ENCODE results near the gene PLCB4. TPM values are rescaled to one million over a fixed set of nuclear protein-coding genes. Genes with fewer than 3 reads are reported as not detected.

PLCB4 gene
- total and polyA plus RNA-seq, 2 donors, result 4.8 to 7.6 TPM

DNA sequence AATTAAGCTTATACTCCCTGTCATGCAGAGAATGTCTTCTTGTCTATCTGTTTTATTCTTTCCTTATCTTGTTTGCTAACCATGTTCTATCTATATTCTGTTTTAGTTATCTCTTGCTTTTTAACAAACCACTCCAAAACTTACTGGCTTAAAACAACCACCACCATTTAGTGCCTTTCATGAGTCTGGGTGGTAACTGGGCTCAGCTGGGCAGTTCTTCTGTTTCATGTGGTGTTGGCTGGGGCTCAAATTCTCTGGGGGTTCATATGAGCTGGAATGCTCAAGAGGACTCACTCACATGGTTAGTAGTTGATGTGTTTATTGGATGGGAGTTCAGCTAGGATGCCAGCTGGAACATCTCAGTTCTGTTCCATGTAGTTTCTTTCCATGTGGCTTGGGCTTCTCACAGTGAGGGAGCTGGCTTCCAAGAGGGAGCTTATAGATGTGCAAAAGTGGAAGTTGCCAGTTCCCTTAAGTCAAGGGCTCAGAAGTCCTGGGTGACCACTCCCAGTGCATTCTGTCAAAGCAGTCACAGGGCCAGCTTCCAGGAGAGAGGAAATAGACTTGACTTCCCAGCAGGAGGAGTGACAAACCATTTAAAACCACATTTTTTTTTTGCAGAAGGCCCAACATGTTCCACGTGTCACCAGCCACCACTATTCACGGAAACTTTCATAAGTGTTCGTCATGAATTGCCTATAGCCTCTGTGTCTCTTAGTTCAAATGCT is 70.4 kb downstream of the PLCB4 start:
- whole genome bisulfite sequencing, result 96% methylated on average over 3 of the region's 3 CpGs
- no peaks in the 10 kb centered on the region for H3K27me3 ChIP-seq (ENCODE audit: control insufficient read depth in 2 of 2, insufficient read depth in 1 of 2, low read length in 1 of 2)
- no peak for DNase-seq (ENCODE audit: low read depth in 6 of 9, low spot score in 9 of 9)
- no peak overlapping the region for H3K27ac ChIP-seq (ENCODE audit: low read depth in 1 of 2, low read length in 1 of 2)
- H3K36me3 ChIP-seq (ENCODE audit: control insufficient read depth in 2 of 2, insufficient read depth in 2 of 2, low read length in 1 of 2), result no peaks in the 10 kb centered on the region
- peaks cover 0 to 2% of the 10 kb centered on the region in 2 donors for H3K9me3 ChIP-seq (ENCODE audit: control insufficient read depth in 2 of 2, insufficient read depth in 1 of 2, low read length in 1 of 2)
- H3K4me1 ChIP-seq (ENCODE audit: control insufficient read depth in 2 of 2, insufficient read depth in 2 of 2, low read length in 2 of 2), result no peaks in the 10 kb centered on the region
- no peak overlapping the region for H3K4me3 ChIP-seq (ENCODE audit: low read length in 2 of 2)

DNA sequence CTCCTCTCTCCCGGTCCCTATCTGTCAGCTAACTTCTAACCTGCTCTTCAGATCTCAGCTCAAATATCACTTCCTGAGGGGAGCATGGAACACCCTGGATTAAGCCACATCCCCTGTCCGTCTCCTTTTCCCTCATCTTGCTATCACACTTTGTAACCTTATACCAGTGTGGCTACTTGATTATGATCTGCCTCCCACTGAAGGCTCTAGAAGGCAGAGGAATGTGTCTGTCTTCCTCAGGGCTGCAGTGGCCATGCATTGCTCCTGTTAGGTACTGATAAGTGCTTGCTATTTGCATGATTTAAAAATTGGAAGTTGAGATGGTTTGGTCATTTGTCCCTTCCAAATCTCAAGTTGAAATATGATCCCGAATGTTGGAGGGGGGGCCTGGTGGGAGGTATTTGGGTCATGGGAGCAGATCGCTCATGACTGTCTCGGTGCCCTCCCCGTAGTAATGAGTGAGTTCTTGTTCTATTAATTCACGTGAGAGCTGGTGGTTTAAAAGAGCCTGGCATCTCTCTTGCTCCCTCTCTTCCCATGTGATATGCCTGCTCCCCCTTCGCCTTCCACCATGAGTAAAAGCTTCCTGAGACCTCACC is 71.4 kb downstream of the PLCB4 start:
- WGBS, result 97% methylated on average over 8 of the region's 8 CpGs
- Histone ChIP-seq H3K4me1 (ENCODE audit: control insufficient read depth in 2 of 2, insufficient read depth in 2 of 2, low read length in 2 of 2) (no peaks in the 10 kb centered on the region), H3K27me3 (ENCODE audit: control insufficient read depth in 2 of 2, insufficient read depth in 1 of 2, low read length in 1 of 2) (no peaks in the 10 kb centered on the region), H3K27ac (ENCODE audit: low read depth in 1 of 2, low read length in 1 of 2) (no peak overlapping the region), H3K36me3 (ENCODE audit: control insufficient read depth in 2 of 2, insufficient read depth in 2 of 2, low read length in 1 of 2) (no peaks in the 10 kb centered on the region), H3K4me3 (ENCODE audit: low read length in 2 of 2) (no peak overlapping the region), H3K9me3 (ENCODE audit: control insufficient read depth in 2 of 2, insufficient read depth in 1 of 2, low read length in 1 of 2) (peaks cover 0 to 2% of the 10 kb centered on the region in 2 donors)
- no peak for DNase-seq (ENCODE audit: low read depth in 6 of 9, low spot score in 9 of 9)

GRCh38 chr20:9141070-9141469 is 72.2 kb downstream of the PLCB4 start:
- Histone ChIP-seq H3K9me3 (ENCODE audit: control insufficient read depth in 2 of 2, insufficient read depth in 1 of 2, low read length in 1 of 2) (peaks cover 0 to 2% of the 10 kb centered on the region in 2 donors), H3K36me3 (ENCODE audit: control insufficient read depth in 2 of 2, insufficient read depth in 2 of 2, low read length in 1 of 2) (no peaks in the 10 kb centered on the region), H3K4me3 (ENCODE audit: low read length in 2 of 2) (no peak overlapping the region), H3K27me3 (ENCODE audit: control insufficient read depth in 2 of 2, insufficient read depth in 1 of 2, low read length in 1 of 2) (no peaks in the 10 kb centered on the region), H3K27ac (ENCODE audit: low read depth in 1 of 2, low read length in 1 of 2) (no peak overlapping the region), H3K4me1 (ENCODE audit: control insufficient read depth in 2 of 2, insufficient read depth in 2 of 2, low read length in 2 of 2) (no peaks in the 10 kb centered on the region)
- DNase-seq (ENCODE audit: low read depth in 6 of 9, low spot score in 9 of 9), result no peak
- WGBS, result 95% methylated on average over 1 of the region's 1 CpG

GRCh38 chr20:9141921-9142320 is 73.0 kb downstream of the PLCB4 start:
- no peaks in the 10 kb centered on the region for H3K4me1 ChIP-seq (ENCODE audit: control insufficient read depth in 2 of 2, insufficient read depth in 2 of 2, low read length in 2 of 2)
- H3K27ac ChIP-seq (ENCODE audit: low read depth in 1 of 2, low read length in 1 of 2), result no peak overlapping the region
- DNase-seq (ENCODE audit: low read depth in 6 of 9, low spot score in 9 of 9), result no peak
- no peaks in the 10 kb centered on the region for H3K36me3 ChIP-seq (ENCODE audit: control insufficient read depth in 2 of 2, insufficient read depth in 2 of 2, low read length in 1 of 2)
- no peak overlapping the region for H3K4me3 ChIP-seq (ENCODE audit: low read length in 2 of 2)
- H3K9me3 ChIP-seq (ENCODE audit: control insufficient read depth in 2 of 2, insufficient read depth in 1 of 2, low read length in 1 of 2), result peaks cover 0 to 2% of the 10 kb centered on the region in 2 donors
- no peaks in the 10 kb centered on the region for H3K27me3 ChIP-seq (ENCODE audit: control insufficient read depth in 2 of 2, insufficient read depth in 1 of 2, low read length in 1 of 2)

DNA sequence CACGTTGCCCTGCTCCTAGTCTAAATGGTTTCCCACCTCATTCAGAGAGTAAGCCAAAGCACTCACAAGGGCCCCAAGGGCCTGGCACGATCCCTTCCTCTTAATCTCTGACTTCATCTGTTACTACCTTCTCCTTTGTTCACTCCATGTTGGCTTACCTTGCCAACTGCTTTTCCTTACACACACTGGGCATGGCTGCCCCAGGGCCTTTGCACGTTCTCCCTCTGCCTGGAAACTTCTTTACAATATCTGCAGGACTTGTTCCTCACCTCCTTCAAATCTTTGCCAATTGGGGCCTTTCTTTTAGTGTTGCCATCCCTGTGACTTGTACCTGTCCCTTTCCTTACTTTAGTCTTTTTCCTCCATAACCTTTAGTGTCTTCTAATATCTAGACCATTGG is 73.9 kb downstream of the PLCB4 start:
- WGBS, result 97% methylated on average over 3 of the region's 3 CpGs
- H3K27me3 ChIP-seq (ENCODE audit: control insufficient read depth in 2 of 2, insufficient read depth in 1 of 2, low read length in 1 of 2), result no peaks in the 10 kb centered on the region
- no peaks in the 10 kb centered on the region for H3K4me1 ChIP-seq (ENCODE audit: control insufficient read depth in 2 of 2, insufficient read depth in 2 of 2, low read length in 2 of 2)
- H3K27ac ChIP-seq (ENCODE audit: low read depth in 1 of 2, low read length in 1 of 2), result no peak overlapping the region
- no peak overlapping the region for H3K4me3 ChIP-seq (ENCODE audit: low read length in 2 of 2)
- H3K36me3 ChIP-seq (ENCODE audit: control insufficient read depth in 2 of 2, insufficient read depth in 2 of 2, low read length in 1 of 2), result no peaks in the 10 kb centered on the region
- DNase-seq (ENCODE audit: low read depth in 6 of 9, low spot score in 9 of 9), result no peak
- H3K9me3 ChIP-seq (ENCODE audit: control insufficient read depth in 2 of 2, insufficient read depth in 1 of 2, low read length in 1 of 2), result peaks cover 0 to 2% of the 10 kb centered on the region in 2 donors

GRCh38 chr20:9143926-9144325 is 75.0 kb downstream of the PLCB4 start:
- WGBS, result 77% methylated on average over 1 of the region's 1 CpG
- H3K9me3 ChIP-seq (ENCODE audit: control insufficient read depth in 2 of 2, insufficient read depth in 1 of 2, low read length in 1 of 2), result peaks cover 0 to 2% of the 10 kb centered on the region in 2 donors
- H3K27me3 ChIP-seq (ENCODE audit: control insufficient read depth in 2 of 2, insufficient read depth in 1 of 2, low read length in 1 of 2), result no peaks in the 10 kb centered on the region
- H3K4me1 ChIP-seq (ENCODE audit: control insufficient read depth in 2 of 2, insufficient read depth in 2 of 2, low read length in 2 of 2), result no peaks in the 10 kb centered on the region
- no peak overlapping the region for H3K4me3 ChIP-seq (ENCODE audit: low read length in 2 of 2)
- H3K27ac ChIP-seq (ENCODE audit: low read depth in 1 of 2, low read length in 1 of 2), result no peak overlapping the region
- DNase-seq (ENCODE audit: low read depth in 6 of 9, low spot score in 9 of 9), result no peak
- no peaks in the 10 kb centered on the region for H3K36me3 ChIP-seq (ENCODE audit: control insufficient read depth in 2 of 2, insufficient read depth in 2 of 2, low read length in 1 of 2)

- H3K36me3 ChIP-seq (ENCODE audit: control insufficient read depth in 2 of 2, insufficient read depth in 2 of 2, low read length in 1 of 2), result no peaks in the 10 kb centered on the region
- no peak overlapping the region for H3K27ac ChIP-seq (ENCODE audit: low read depth in 1 of 2, low read length in 1 of 2)
- no peak overlapping the region for H3K4me3 ChIP-seq (ENCODE audit: low read length in 2 of 2)
- no peaks in the 10 kb centered on the region for H3K4me1 ChIP-seq (ENCODE audit: control insufficient read depth in 2 of 2, insufficient read depth in 2 of 2, low read length in 2 of 2)
- DNase-seq (ENCODE audit: low read depth in 6 of 9, low spot score in 9 of 9), result no peak
- no peaks in the 10 kb centered on the region for H3K27me3 ChIP-seq (ENCODE audit: control insufficient read depth in 2 of 2, insufficient read depth in 1 of 2, low read length in 1 of 2)
- WGBS, result 49% methylated on average over 2 of the region's 2 CpGs
- H3K9me3 ChIP-seq (ENCODE audit: control insufficient read depth in 2 of 2, insufficient read depth in 1 of 2, low read length in 1 of 2), result no peaks in the 10 kb centered on the region
Observed at GRCh38 chr20:9144643-9145042, 75.8 kb downstream of the PLCB4 start.

DNA sequence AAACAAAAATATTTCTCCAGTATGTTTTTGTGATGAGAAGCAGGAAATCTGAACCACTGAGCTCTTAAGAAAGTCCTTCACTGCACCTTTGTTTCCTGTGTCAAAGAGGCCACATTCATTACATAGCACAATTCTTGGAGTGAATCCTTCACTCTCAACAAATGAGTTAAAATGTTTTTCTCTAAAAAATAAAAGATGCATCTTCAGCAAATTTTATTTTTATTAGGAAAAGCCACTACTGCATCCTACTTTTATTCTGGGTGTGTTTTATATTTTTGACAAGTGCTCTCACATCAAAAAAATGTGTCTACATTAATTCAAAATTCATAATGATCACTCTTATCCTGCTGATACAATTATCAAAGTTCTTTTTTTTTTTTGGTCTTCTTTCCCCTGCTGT is 76.3 kb downstream of the PLCB4 start:
- Histone ChIP-seq H3K4me1 (ENCODE audit: control insufficient read depth in 2 of 2, insufficient read depth in 2 of 2, low read length in 2 of 2) (no peaks in the 10 kb centered on the region), H3K4me3 (ENCODE audit: low read length in 2 of 2) (no peak overlapping the region), H3K36me3 (ENCODE audit: control insufficient read depth in 2 of 2, insufficient read depth in 2 of 2, low read length in 1 of 2) (no peaks in the 10 kb centered on the region), H3K27ac (ENCODE audit: low read depth in 1 of 2, low read length in 1 of 2) (no peak overlapping the region), H3K9me3 (ENCODE audit: control insufficient read depth in 2 of 2, insufficient read depth in 1 of 2, low read length in 1 of 2) (no peaks in the 10 kb centered on the region), H3K27me3 (ENCODE audit: control insufficient read depth in 2 of 2, insufficient read depth in 1 of 2, low read length in 1 of 2) (no peaks in the 10 kb centered on the region)
- DNase-seq (ENCODE audit: low read depth in 6 of 9, low spot score in 9 of 9), result no peak

DNA sequence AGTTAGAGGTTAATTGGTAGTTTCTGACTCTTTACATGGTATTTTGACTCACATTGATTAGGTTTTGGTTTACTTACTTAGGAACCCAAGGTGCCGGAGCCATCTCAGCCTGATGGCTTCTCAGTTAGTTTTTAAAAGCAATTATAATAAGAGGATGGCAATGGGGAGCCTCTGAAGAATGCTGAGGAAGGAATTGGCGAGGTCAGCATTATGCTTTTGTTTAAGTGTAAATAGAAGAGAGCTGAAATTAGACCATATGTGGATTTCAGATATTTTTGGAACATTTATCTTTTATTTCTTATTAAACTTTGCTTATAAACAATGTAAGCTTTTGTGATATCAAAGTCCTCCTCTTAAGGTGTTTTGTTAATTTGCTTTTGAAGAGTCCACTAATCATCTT is 77.8 kb downstream of the PLCB4 start:
- Histone ChIP-seq H3K27ac (ENCODE audit: low read depth in 1 of 2, low read length in 1 of 2) (no peak overlapping the region), H3K9me3 (ENCODE audit: control insufficient read depth in 2 of 2, insufficient read depth in 1 of 2, low read length in 1 of 2) (no peaks in the 10 kb centered on the region), H3K4me3 (ENCODE audit: low read length in 2 of 2) (no peak overlapping the region), H3K27me3 (ENCODE audit: control insufficient read depth in 2 of 2, insufficient read depth in 1 of 2, low read length in 1 of 2) (no peaks in the 10 kb centered on the region), H3K36me3 (ENCODE audit: control insufficient read depth in 2 of 2, insufficient read depth in 2 of 2, low read length in 1 of 2) (no peaks in the 10 kb centered on the region), H3K4me1 (ENCODE audit: control insufficient read depth in 2 of 2, insufficient read depth in 2 of 2, low read length in 2 of 2) (no peaks in the 10 kb centered on the region)
- 95% methylated on average over 2 of the region's 2 CpGs for WGBS
- DNase-seq (ENCODE audit: low read depth in 6 of 9, low spot score in 9 of 9), result no peak
